GM21528 (cell line): Measurements from ENCODE around the gene PHC3.
A peak's percentile ranks its signal among the peaks of the same experiment; 100 is the strongest.

Source experiments
- ATAC-seq: cut with Tn5 transposase; IDR thresholded peaks from one replicate; pipeline ENCODE4 v1.9.1; 2021; ENCODE audit warnings: mild to moderate bottlenecking, moderate library complexity; ENCODE audit not compliant: unreplicated experiment, low FRiP score

The PHC3 gene

DNA sequence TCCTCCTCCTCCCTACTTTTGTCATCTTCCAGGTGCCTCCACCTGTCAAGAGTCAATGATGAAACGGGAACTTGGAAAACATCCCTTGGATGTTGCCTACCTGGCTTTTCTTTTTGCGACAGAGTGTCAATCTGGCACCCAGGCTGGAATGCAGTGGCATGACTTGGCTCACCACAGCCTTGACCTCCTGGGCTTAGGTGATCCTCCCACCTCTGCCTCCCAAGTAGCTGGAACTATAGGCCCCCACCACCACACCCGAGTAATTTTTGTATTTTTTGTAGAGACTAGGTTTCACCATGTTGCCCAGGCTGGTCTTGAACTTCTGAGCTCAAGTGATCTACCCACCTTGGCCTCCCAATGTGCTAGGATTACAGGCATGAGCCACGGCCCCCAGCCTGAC lies 100.9 kb downstream of the PHC3 start:
- no peak for ATAC-seq

- no peak for ATAC-seq
Observed at GRCh38 chr3:170079536-170080165, 101.9 kb downstream of the PHC3 start.

GRCh38 chr3:170078620-170079281 lies 102.8 kb downstream of the PHC3 start:
- ATAC-seq, result no peak

- no peak for ATAC-seq
Observed at GRCh38 chr3:170077361-170077760, 104.2 kb downstream of the PHC3 start.

DNA sequence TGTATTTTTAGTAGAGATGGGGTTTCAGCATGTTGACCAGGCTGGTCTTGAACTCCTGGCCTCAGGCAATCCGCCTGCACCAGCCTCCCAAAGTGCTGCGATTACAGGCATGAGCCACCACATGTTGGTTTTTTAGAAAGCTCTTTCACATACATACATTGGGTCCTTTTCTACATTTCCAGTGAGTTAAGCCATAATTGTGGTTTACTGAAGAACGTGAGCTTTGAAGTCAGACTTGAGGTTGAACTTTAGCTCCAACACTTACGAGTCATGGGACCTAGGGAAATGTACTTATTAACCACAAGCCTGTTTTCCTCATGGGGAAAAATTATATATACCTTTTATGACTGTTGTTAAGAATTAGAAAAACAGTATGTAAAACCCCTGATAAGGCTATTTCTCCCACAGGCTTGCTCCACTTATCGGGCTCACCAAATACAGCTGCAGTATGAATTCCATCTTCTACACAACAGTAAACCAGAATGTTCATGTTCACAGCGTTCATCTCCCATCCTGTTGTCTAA lies 104.8 kb downstream of the PHC3 start:
- no peak for ATAC-seq

GRCh38 chr3:170075441-170076091 lies 106.0 kb downstream of the PHC3 start:
- ATAC-seq, result no peak

DNA sequence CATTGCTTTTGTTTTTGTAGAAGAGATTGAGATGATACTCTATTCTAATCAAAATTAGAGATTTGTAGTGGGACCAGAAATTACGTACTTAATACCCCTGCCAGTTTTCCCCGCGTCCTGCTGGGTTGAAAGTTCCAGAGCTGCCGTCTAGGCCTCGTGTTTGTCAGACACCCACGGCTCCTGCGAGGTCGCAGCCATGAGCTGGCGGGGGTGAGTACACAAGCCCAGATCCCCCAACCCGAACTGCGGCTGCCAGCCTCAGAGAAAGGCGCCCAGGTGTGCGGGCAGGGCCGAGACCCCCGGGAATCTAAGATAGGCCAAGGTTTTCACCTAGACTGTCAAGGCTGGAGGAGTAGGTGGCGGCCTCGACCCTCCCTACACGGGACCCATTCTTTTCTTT lies 117.4 kb downstream of the PHC3 start:
- no peak for ATAC-seq

- ATAC-seq, result no peak
Observed at GRCh38 chr3:170063691-170064090, 117.8 kb downstream of the PHC3 start.

DNA sequence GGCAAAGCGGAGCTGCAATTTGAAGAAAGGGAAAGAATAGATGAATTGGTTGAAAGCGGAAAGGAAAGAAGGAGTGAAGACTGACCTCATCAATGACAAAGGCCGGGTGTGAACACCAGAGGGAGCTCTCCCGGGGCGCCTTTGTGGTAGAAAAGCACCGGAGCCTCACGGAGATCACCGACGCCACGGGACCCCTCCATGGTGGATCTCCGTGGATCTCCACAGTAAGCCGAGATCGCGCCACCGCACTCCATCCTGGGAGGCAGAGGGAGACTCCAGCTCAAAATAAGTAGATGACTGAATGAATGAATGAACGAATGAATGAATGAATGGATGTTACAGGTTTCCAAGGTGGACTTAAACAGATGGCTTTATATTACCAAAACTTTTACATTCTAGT lies 118.8 kb downstream of the PHC3 start:
- ATAC-seq, result no peak

- no peak for ATAC-seq
Observed at GRCh38 chr3:170062068-170062467, 119.5 kb downstream of the PHC3 start.

GRCh38 chr3:170059447-170059846 lies 122.1 kb downstream of the PHC3 start:
- no peak for ATAC-seq

DNA sequence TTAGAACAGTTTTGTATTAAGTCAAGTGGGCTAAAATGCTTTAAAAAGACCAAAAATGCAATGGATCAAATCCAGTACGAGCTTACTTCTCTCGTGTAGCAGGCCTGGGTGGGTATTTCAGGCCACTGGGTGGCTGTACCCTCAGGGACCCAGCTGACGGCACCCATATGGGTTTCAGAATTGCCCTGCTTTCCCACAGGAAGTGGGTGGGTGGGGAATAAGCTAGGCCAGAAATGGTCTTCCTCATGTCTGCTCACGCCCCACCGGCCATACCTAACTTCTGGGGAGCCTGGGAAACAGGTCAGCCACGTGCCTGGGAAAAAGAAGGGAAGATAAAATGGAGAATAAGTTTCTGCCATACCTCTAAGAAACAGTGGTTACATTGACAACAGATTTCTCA lies 123.4 kb downstream of the PHC3 start:
- no peak for ATAC-seq

DNA sequence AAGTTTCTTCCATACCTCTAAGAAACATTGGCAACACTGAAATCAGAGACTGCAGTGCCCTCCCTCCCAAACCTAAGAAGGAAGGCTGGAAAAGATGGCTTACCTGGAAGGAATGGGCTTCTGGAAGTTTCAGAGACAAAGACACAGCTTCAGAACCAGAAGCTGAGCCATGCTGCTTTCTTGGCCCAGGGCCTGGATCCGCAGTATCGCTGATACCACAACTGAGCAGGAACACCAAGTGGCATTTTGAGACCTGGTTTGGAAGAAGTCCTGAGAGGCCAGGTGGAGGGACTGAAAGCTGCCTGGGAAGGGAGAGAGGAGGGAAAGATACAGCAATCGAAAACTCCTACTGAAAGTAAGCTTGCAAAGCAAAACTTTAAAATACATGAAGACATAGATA lies 124.0 kb downstream of the PHC3 start:
- ATAC-seq, result no peak

GRCh38 chr3:170056710-170057454 lies 124.7 kb downstream of the PHC3 start:
- peak; percentile 91 for ATAC-seq

GRCh38 chr3:170055209-170055608 lies 126.3 kb downstream of the PHC3 start:
- peak; percentile 60 for ATAC-seq

DNA sequence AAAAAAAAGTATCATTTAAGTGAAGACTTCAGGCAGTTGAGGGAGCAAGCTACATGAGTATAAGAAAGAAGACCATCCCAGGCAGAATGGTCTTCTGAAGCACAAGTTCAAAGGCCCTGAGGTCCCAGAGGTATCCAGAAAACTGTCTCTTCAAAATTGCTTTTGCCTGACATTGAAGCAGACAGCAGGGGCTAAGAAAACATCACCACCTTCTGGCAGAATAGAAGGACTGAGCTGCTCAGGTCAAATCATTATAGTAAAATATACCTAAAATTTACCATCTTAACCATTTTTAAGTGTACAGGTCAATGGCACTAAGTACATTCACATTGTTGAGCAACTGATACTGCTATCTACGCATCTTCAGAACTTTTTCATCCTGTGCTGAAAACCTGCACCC lies 127.3 kb downstream of the PHC3 start:
- ATAC-seq, result no peak

GRCh38 chr3:170052398-170052797 lies 129.1 kb downstream of the PHC3 start:
- no peak for ATAC-seq

DNA sequence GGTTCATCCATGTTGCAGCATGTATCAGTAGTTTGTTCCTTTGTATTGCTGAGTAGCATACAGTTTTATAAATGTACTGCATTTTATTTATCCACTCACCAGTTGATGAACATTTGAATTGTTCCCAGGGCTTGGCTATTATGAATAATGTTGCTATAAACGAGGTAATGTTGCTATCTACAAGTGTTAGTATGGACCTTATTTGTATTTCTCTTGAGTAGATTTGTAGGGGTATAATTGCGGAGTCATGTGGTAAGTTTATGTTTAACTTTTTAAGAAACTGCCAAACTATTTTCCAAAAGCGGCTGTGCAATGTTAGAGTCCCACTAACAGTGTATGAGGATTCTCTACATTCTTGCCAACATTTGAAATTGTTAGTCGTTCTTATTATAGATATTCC lies 130.8 kb downstream of the PHC3 start:
- ATAC-seq, result no peak

GRCh38 chr3:170049146-170050000 lies 132.2 kb downstream of the PHC3 start:
- ATAC-seq, result no peak

GRCh38 chr3:170047133-170047404 lies 134.5 kb downstream of the PHC3 start:
- no peak for ATAC-seq
